Dermis microvascular lymphatic vessel endothelial cell (primary cell): ENCODE measurements around the gene SYNE3. TPM values are rescaled to one million over a fixed set of nuclear protein-coding genes. Genes with fewer than 3 reads are reported as not detected.

Experiments used
- DNase-seq, 2 donors: peaks; one replicate each; pipeline versions ENCODE4 v3.0.0 to v3.0.0-alpha.2; 2010; ENCODE audit warnings: low read depth in 2 of 2
- total RNA-seq: library from RNA; depleted of rRNA; stranded (reverse); fragments of >200 nt; gene quantifications from 2 replicates; pipeline ENCODE4 v1.2.1, GENCODE V29; 2014

Gene SYNE3
- total RNA-seq, 1 donor from 2014 or later: 17.1 TPM

GRCh38 chr14:95504135-95505029, 12.1 kb downstream of the SYNE3 start:
- DNase-seq: peak; percentile 65 to 70

- DNase-seq: no peak
Observed at GRCh38 chr14:95503365-95504134, 12.9 kb downstream of the SYNE3 start.

DNA sequence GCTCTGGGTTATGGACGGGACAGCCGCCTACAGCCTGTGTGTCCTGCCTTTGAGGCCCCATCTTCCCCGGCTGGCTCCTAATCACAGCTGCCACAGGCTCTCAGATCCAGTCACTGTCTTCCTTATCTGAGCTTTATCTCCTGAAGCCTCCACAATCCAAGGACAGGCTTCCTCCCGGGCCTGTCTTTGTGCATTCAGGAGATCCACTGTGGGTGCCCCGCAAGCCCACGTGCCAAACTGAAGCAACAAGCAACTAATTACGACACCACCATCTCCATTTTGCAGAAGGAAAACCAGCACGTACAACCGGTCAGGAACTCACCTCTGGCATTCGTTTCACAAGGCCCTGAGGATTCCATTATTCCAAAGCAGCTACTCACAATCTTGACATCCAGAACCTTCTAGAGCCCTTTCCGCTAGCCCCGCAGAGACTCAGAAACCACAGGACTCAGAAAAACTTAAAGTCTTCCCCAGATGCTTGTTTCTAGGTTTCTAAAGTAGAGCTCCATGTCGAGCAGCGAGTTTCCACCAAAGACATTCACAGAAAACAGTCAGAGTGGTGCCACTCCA, 14.0 kb downstream of the SYNE3 start:
- DNase-seq: no peak

DNA sequence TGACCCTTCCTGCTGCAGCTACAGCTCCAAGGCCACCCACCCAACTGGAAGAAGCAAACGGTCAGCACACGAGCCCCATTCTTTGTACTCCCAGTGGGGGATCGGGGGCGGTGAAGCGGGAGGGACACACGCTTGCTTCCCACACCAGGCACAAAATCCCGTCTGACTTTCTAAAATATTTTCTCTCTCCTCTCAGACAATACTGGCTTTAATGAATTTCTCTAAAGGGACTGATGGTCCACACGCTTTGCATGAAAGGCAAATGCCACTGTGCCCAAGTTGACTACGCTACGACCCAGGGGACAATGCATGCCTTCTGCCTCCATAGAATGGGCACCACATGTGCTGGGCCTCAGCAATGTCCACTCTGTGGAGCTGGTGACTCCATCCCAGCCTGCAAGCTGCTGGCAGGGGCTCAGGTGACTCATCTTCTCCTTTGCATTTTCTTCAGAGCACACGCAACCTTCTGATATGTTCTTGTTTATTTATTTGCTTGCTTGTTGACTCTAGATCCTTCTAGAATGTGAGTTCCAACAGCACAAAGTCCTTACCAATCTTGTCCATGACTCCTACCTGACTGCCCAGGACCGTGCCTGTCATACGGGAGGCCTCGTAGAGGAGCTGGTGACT, 15.6 kb downstream of the SYNE3 start:
- peak in 1 of 2 donors; percentile 74 for DNase-seq

- no peak for DNase-seq
Observed at GRCh38 chr14:95500201-95500681, 16.2 kb downstream of the SYNE3 start.

GRCh38 chr14:95499354-95499750, 17.1 kb downstream of the SYNE3 start:
- DNase-seq: no peak

- no peak for DNase-seq
Observed at GRCh38 chr14:95498622-95499353, 17.7 kb downstream of the SYNE3 start.

GRCh38 chr14:95497561-95498011, 18.9 kb downstream of the SYNE3 start:
- no peak for DNase-seq

DNA sequence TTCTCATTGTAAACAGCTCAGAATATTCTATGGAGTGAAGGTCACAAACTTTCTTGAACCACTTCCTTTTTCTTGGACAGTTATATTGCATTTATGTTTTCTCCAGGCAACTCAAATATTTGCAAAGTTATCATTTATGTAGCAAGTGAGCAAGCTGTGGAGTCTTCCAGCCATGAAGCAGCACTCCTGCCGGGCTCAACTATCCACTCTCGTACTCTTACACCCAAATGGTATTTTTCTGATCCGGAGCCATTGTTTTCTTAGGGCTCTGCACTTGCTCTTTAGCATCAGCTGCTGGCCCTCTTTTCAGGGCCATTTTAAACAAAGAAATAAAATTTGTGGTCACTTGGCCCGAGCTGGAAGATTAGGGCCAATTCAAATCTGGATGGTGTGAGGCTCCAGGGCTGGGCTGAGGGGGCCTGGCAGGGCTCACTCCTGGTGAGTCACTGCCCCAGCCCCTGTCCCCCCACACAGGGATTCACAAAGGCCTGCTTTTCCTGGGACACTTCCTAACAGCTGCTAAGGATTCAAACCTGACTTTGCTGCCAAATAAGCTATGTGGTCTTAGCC, 19.7 kb downstream of the SYNE3 start:
- DNase-seq: peak in 1 of 2 donors; percentile 40

DNA sequence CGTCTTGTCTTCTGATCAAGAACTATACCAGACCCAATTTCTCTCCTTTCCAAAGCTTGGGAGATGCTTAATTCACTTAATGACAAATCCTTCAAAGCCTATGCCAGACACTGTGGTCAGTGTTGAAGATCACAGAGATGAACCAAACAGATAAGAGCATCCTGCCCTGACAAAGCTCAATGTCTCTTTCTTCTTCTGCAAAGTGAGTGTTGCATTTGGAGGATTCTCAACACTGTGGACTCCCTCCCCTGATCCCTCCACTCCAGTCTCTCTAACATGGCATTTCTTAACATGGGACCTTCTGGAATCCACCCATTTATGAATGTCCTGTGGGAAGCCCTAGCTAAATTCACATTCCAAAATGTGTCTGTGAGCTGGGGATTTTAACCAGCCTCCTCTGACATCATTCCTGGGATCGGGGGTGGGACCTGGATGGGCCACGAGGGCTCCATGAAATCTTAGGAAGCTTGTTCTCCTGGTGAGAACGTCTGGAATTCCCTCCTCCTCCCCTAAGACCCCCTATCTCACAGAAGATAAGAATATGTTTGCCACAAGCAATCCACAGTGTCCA, 20.3 kb downstream of the SYNE3 start:
- DNase-seq: no peak

DNA sequence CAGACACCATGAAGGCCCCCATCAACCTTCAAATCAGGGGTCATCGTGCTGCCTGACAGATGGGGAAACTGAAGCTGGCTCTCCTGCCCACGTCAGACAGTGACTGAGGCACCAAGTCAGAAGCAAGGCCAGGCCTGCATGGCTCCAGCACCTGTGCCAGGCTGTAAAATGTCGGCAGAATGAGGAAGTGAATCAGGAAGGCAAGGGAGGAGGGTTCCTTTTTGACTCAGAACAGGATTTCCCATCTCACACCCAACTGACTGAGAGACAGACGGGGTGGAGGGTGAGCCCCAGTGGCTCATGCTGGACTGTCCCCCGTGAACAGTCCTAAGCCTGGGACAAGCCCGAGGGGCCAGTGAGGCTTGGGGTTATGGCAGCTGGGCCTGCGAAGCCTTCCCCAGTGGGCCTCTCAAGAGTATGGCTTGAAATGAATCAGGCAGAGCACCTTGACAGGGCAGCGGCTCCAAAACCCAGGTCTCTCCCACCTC, 20.9 kb downstream of the SYNE3 start:
- peak in 1 of 2 donors; percentile 67 for DNase-seq

DNA sequence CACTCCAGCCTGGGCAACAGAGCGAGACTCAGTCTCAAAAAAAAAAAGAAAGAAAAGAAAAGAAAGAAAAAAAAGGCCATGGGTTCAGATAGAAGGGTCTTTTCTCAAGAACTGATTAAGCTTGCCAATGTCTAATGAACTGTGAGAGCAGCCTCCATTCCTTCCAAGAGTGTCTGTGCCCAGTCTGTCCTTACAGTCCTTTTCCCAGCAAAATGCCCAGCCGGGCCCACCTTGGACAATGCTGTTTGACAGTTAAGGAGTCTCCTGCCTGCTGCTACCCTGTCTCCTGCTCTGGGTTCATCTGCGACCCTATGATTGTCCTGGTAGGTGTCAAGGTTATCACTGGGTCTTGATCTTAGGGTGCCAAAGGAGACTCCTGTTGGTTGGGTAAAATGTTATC, 21.4 kb downstream of the SYNE3 start:
- no peak for DNase-seq

DNA sequence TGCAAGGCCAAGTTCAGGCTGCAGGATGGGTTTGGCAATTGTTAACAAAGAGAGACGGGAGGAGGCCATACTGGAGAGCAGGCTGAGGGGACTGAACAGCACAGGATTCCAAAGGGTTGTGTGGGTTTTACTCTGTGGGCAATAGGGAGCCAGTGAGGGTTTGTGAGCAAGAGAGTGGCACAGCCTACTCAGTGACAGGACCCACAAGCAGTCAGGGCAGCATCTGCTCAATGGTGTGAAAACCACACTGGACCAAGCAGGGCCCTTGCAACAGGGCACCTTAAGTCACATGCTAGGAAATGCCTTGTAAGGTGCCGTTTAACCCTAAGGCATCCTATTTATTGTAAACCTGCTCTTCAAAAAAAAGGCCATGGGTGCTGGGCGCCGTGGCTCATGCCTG, 22.0 kb downstream of the SYNE3 start:
- no peak for DNase-seq

DNA sequence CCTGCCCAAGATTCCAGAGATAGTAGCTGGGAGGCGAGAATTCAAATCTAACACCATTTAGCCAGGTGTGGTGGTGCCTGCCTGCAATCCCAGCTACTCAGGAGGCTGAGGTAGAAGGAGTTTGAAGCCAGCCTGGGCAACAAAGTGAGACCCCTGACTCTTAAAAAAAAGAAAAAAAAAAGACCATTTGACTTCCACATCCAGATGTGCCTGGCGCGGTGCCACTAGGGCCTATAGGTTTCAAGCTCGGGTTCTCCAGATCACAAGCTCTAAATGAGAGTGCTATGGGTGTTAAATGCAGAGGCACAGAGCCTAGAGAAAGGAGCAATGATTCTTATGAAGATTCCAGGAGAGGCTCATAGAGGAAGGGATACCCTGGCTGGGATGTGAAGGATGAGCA, 22.5 kb downstream of the SYNE3 start:
- no peak for DNase-seq

- DNase-seq: no peak
Observed at GRCh38 chr14:95493503-95493902, 22.9 kb downstream of the SYNE3 start.

GRCh38 chr14:95491936-95492608, 24.4 kb downstream of the SYNE3 start:
- no peak for DNase-seq

DNA sequence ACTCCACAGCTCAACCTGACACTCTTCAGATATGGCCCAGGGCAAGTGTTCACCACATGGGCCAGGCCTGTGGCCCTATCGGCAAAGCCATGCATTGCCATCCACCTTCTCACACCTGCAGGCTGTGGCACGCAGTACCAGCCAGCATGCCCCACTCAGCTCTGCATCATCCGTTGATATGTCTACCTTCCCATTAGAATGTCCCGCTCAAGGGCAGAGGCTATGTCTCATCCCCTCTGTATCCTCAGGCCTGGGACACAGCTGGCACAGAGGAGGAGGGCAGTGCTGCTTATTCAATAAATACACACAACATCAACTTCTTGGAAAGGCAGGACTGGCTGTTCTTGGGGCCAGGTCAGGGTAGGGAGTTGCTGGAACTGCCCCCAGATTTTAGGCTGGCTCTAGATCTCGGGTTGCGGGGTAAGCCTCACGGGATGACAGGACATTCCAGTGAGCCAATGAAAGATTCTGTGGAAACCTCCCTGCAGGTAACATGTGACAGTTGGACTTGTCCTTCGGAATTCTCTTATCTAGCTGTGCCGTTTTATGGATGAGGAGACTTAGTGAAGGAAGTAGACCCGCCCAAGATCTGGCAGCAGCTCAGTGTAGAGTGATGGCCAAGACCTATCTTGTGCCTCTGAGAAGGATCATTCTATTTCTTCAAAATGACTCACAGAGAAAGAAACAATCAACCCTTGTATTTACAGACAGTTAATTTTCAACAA, 25.6 kb downstream of the SYNE3 start:
- no peak for DNase-seq

- DNase-seq: no peak
Observed at GRCh38 chr14:95490138-95490509, 26.3 kb downstream of the SYNE3 start.
